Measurements from ENCODE around the gene PLA2G2D. TPM values are rescaled to one million over a fixed set of nuclear protein-coding genes. Genes with fewer than 3 reads are reported as not detected.

The PLA2G2D gene
- total and polyA plus RNA-seq, 2 experiments from 2014 or later, result not detected

- H3K4me2 ChIP-seq, result no peak overlapping the region
- H3K9me3 ChIP-seq (ENCODE audit: low read depth), result no peaks in the 10 kb centered on the region
- TF ChIP-seq EZH2phosphoT487 (IDR thresholded peaks at IDR 0.05; ENCODE audit: low read depth, severe bottlenecking, unreplicated experiment) (no peak), EZH2 (IDR thresholded peaks at IDR 0.05; ENCODE audit: borderline replicate concordance) (no peak)
- TF ChIP-seq, protein P1, sequence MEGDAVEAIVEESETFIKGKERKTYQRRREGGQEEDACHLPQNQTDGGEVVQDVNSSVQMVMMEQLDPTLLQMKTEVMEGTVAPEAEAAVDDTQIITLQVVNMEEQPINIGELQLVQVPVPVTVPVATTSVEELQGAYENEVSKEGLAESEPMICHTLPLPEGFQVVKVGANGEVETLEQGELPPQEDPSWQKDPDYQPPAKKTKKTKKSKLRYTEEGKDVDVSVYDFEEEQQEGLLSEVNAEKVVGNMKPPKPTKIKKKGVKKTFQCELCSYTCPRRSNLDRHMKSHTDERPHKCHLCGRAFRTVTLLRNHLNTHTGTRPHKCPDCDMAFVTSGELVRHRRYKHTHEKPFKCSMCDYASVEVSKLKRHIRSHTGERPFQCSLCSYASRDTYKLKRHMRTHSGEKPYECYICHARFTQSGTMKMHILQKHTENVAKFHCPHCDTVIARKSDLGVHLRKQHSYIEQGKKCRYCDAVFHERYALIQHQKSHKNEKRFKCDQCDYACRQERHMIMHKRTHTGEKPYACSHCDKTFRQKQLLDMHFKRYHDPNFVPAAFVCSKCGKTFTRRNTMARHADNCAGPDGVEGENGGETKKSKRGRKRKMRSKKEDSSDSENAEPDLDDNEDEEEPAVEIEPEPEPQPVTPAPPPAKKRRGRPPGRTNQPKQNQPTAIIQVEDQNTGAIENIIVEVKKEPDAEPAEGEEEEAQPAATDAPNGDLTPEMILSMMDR (IDR thresholded peaks at IDR 0.05; ENCODE audit: poor library complexity), result no peak
- H4K20me1 ChIP-seq (ENCODE audit: insufficient read depth, poor library complexity, severe bottlenecking), result no peaks in the 10 kb centered on the region
- H3K4me3 ChIP-seq, result no peak overlapping the region
- DNase-seq (ENCODE audit: low spot score), result no peak
- H3K27ac ChIP-seq, result no peak overlapping the region
- no peak overlapping the region for H2AFZ ChIP-seq
- H3K9me2 ChIP-seq (replicated peaks; ENCODE audit: insufficient read depth), result no peaks in the 10 kb centered on the region
- no peaks in the 10 kb centered on the region for H3K79me2 ChIP-seq
- H3K27me3 ChIP-seq, result no peaks in the 10 kb centered on the region
- H3K36me3 ChIP-seq (replicated peaks; ENCODE audit: insufficient read depth, low read depth), result no peaks in the 10 kb centered on the region
- H3K4me1 ChIP-seq (ENCODE audit: insufficient read depth), result no peaks in the 10 kb centered on the region
Measured at GRCh38 chr1:20117236-20117635, 2.1 kb downstream of the PLA2G2D start.

DNA sequence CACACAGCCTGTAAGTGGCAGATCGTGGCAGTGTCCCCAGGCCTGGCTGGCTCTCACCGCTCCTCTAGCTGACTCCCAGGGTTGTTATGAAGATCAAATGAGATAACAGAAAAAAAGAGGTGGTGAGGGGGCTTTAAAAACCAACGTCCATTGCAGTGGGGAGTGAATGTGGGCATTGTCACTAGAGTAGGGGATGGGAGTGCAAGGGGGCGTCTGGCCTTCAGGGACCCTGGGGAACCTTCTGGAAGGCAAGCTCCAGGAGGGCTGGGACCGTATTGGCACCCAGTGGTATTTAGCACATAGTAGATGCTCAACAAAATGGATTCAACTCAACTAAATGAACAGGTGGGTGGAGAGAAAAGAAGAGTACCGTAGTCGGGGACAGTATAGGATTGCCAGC is 3.4 kb downstream of the PLA2G2D start:
- no peaks in the 10 kb centered on the region for H4K20me1 ChIP-seq (ENCODE audit: insufficient read depth, poor library complexity, severe bottlenecking)
- no peaks in the 10 kb centered on the region for H3K9me2 ChIP-seq (replicated peaks; ENCODE audit: insufficient read depth)
- no peak overlapping the region for H2AFZ ChIP-seq
- H3K36me3 ChIP-seq (replicated peaks; ENCODE audit: insufficient read depth, low read depth), result no peaks in the 10 kb centered on the region
- TF ChIP-seq, protein P1 (IDR thresholded peaks at IDR 0.05; ENCODE audit: poor library complexity), result no peak
- TF ChIP-seq EZH2phosphoT487 (IDR thresholded peaks at IDR 0.05; ENCODE audit: low read depth, severe bottlenecking, unreplicated experiment) (no peak), EZH2 (IDR thresholded peaks at IDR 0.05; ENCODE audit: borderline replicate concordance) (no peak)
- H3K27me3 ChIP-seq, result no peaks in the 10 kb centered on the region
- no peaks in the 10 kb centered on the region for H3K4me1 ChIP-seq (ENCODE audit: insufficient read depth)
- WGBS (ENCODE audit: low lambda C conversion rate, missing lambda C conversion rate), result 92% methylated on average over 7 of the region's 7 CpGs
- no peak overlapping the region for H3K27ac ChIP-seq
- H3K4me2 ChIP-seq, result no peak overlapping the region
- H3K4me3 ChIP-seq, result no peak overlapping the region
- H3K9me3 ChIP-seq (ENCODE audit: low read depth), result no peaks in the 10 kb centered on the region
- DNase-seq (ENCODE audit: low spot score), result no peak
- H3K79me2 ChIP-seq, result no peaks in the 10 kb centered on the region

GRCh38 chr1:20115479-20115878 is 3.9 kb downstream of the PLA2G2D start:
- Histone ChIP-seq H3K36me3 (replicated peaks; ENCODE audit: insufficient read depth, low read depth) (no peaks in the 10 kb centered on the region), H3K27ac (no peak overlapping the region), H2AFZ (no peak overlapping the region), H3K4me3 (no peak overlapping the region), H3K9me2 (replicated peaks; ENCODE audit: insufficient read depth) (no peaks in the 10 kb centered on the region), H3K9me3 (ENCODE audit: low read depth) (no peaks in the 10 kb centered on the region), H4K20me1 (ENCODE audit: insufficient read depth, poor library complexity, severe bottlenecking) (no peaks in the 10 kb centered on the region), H3K27me3 (no peaks in the 10 kb centered on the region), H3K4me1 (ENCODE audit: insufficient read depth) (no peaks in the 10 kb centered on the region), H3K4me2 (no peak overlapping the region), H3K79me2 (no peaks in the 10 kb centered on the region)
- TF ChIP-seq, protein P1 (IDR thresholded peaks at IDR 0.05; ENCODE audit: poor library complexity), result no peak
- no peak for TF ChIP-seq EZH2 (IDR thresholded peaks at IDR 0.05; ENCODE audit: borderline replicate concordance)
- DNase-seq (ENCODE audit: low spot score), result no peak
- WGBS (ENCODE audit: low lambda C conversion rate, missing lambda C conversion rate), result 88% methylated on average over 4 of the region's 4 CpGs

DNA sequence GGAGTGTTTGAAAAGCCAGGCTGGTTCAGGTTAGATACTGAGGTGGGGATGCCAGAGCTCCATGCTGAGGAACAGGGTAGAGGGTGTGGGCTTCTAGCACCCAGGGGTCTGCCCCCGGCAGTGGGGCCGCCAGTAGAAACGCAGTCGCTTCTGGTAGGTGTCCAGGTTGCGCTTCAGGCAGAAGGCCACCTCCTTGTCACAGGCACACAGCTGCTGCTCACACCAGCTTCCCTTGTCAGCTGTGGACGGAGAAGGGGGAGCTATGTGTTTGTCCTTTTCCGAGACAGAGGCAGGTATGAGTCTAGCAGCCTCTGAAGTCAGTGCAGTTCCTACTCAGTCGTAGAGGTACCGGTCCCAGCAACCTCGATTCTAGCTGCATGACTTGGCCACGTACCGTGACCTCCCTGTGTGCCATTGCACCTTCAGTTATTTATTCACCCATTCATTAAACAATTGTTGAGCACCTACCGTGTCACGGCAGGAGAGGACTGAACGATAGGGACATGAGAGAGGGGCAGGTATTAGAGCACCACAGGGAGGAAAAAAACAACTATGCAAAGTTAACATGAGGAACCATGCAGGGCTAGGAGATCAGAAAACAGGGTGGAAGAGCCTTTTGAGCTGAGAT is 5.2 kb downstream of the PLA2G2D start:
- no peak overlapping the region for H2AFZ ChIP-seq
- H3K36me3 ChIP-seq (replicated peaks; ENCODE audit: insufficient read depth, low read depth), result no peaks in the 10 kb centered on the region
- H3K9me3 ChIP-seq (ENCODE audit: low read depth), result no peaks in the 10 kb centered on the region
- 66% methylated on average over 15 of the region's 15 CpGs for WGBS (ENCODE audit: low lambda C conversion rate, missing lambda C conversion rate)
- no peaks in the 10 kb centered on the region for H3K27me3 ChIP-seq
- H3K4me1 ChIP-seq (ENCODE audit: insufficient read depth), result no peaks in the 10 kb centered on the region
- no peaks in the 10 kb centered on the region for H3K79me2 ChIP-seq
- DNase-seq (ENCODE audit: low spot score), result no peak
- H3K27ac ChIP-seq, result no peak overlapping the region
- H3K4me2 ChIP-seq, result no peak overlapping the region
- TF ChIP-seq EZH2 (IDR thresholded peaks at IDR 0.05; ENCODE audit: borderline replicate concordance), result no peak
- no peak for TF ChIP-seq EZH2phosphoT487 (IDR thresholded peaks at IDR 0.05; ENCODE audit: low read depth, severe bottlenecking, unreplicated experiment)
- TF ChIP-seq, protein P1 (IDR thresholded peaks at IDR 0.05; ENCODE audit: poor library complexity), result no peak
- H4K20me1 ChIP-seq (ENCODE audit: insufficient read depth, poor library complexity, severe bottlenecking), result no peaks in the 10 kb centered on the region
- no peaks in the 10 kb centered on the region for H3K9me2 ChIP-seq (replicated peaks; ENCODE audit: insufficient read depth)
- H3K4me3 ChIP-seq, result no peak overlapping the region
